HEK293 (cell line): ENCODE measurements around the gene PHYKPL.

Source experiments
- CTCF ChIA-PET: fragments of 350-600 bp; formaldehyde crosslinking; extraction: SDS; loops from one replicate; lab custom pipeline; 2021; ENCODE audit warnings: antibody characterized with exemption; lab: Yijun Ruan, JAX
- POLR2A ChIA-PET: fragments of 300-600 bp; formaldehyde crosslinking; extraction: SDS; loops from one replicate; lab custom pipeline; 2020; ENCODE audit warnings: antibody characterized with exemption, inconsistent platforms; lab: Yijun Ruan, JAX
- H3K27ac ChIP-seq: fragments of 200-500 bp; sonication (Bioruptor generic); 2 replicates; pipeline ENCODE4 v1.5.1; 2014; ENCODE audit warnings: low read depth, low read length, control low read depth, inconsistent platforms; ENCODE audit errors: extremely low read depth
- H3K36me3 ChIP-seq, 2 experiments: fragments of 200-500 bp in 1 of 2; sonication (Bioruptor generic) in 1 of 2; 1 replicate in 1 of 2; 2 replicates in 1 of 2; pipeline ENCODE4 v1.5.1; 2014 to 2017; ENCODE audit warnings: inconsistent platforms in 2 of 2, low read length in 2 of 2; ENCODE audit not compliant: control insufficient read depth in 2 of 2, insufficient read depth in 1 of 2
- H3K4me1 ChIP-seq: fragments of 200-500 bp; sonication (Bioruptor generic); 2 replicates; pipeline ENCODE4 v1.5.1; 2014; ENCODE audit warnings: mild to moderate bottlenecking, low read length, inconsistent platforms; ENCODE audit not compliant: control insufficient read depth, insufficient read depth
- H3K4me3 ChIP-seq: 2 replicates; pipeline ENCODE4 v1.5.1; 2011; ENCODE audit warnings: low read depth, mild to moderate bottlenecking, control low read depth, low read length, moderate library complexity
- H3K9me3 ChIP-seq: fragments of 200-500 bp; sonication (Bioruptor generic); 2 replicates; pipeline ENCODE4 v1.5.1; 2014; ENCODE audit warnings: low read depth, low read length, inconsistent platforms; ENCODE audit not compliant: control insufficient read depth, insufficient read depth
- GLI4 ChIP-seq: fragments of 450-650 bp; formaldehyde crosslinking; IDR thresholded peaks from 2 replicates; pipeline ENCODE4 v1.5.1; 2016; ENCODE audit warnings: missing biosample characterization, missing genetic modification characterization
- KLF7 ChIP-seq: fragments of 450-650 bp; formaldehyde crosslinking; IDR thresholded peaks from 2 replicates; pipeline ENCODE4 v1.5.1; 2016; ENCODE audit warnings: missing biosample characterization, missing genetic modification characterization, borderline replicate concordance
- MZF1 ChIP-seq: fragments of 450-650 bp; formaldehyde crosslinking; IDR thresholded peaks from 2 replicates; pipeline ENCODE4 v1.5.1; 2017; ENCODE audit warnings: missing biosample characterization, missing genetic modification characterization, borderline replicate concordance
- PRDM6 ChIP-seq: fragments of 450-650 bp; formaldehyde crosslinking; IDR thresholded peaks from 2 replicates; pipeline ENCODE4 v1.5.1; 2017; ENCODE audit warnings: missing biosample characterization, missing genetic modification characterization
- REST ChIP-seq: fragments of 450-650 bp; formaldehyde crosslinking; IDR thresholded peaks from 2 replicates; pipeline ENCODE4 v1.5.1; 2016; ENCODE audit warnings: missing biosample characterization, missing genetic modification characterization
- ZBTB21 ChIP-seq: fragments of 450-650 bp; formaldehyde crosslinking; IDR thresholded peaks from 2 replicates; pipeline ENCODE4 v1.5.1; 2017; ENCODE audit warnings: missing biosample characterization, missing genetic modification characterization
- ZBTB48 ChIP-seq: fragments of 450-650 bp; formaldehyde crosslinking; IDR thresholded peaks from 2 replicates; pipeline ENCODE4 v1.5.1; 2016; ENCODE audit warnings: missing biosample characterization, missing genetic modification characterization
- ZBTB8A ChIP-seq: fragments of 450-650 bp; formaldehyde crosslinking; IDR thresholded peaks from 2 replicates; pipeline ENCODE4 v1.5.1; 2016; ENCODE audit warnings: missing biosample characterization, missing genetic modification characterization
- ZNF174 ChIP-seq: fragments of 450-650 bp; formaldehyde crosslinking; IDR thresholded peaks from 2 replicates; pipeline ENCODE4 v1.5.0; 2017; ENCODE audit warnings: missing biosample characterization, mild to moderate bottlenecking, missing genetic modification characterization
- ZNF211 ChIP-seq: fragments of 450-650 bp; formaldehyde crosslinking; IDR thresholded peaks from 2 replicates; pipeline ENCODE4 v1.5.1; 2016; ENCODE audit warnings: low read depth, missing biosample characterization, missing genetic modification characterization
- ZNF221 ChIP-seq: fragments of 450-650 bp; formaldehyde crosslinking; IDR thresholded peaks from 2 replicates; pipeline ENCODE4 v1.5.1; 2017; ENCODE audit warnings: missing biosample characterization, missing genetic modification characterization, borderline replicate concordance
- ZNF248 ChIP-seq: fragments of 450-650 bp; formaldehyde crosslinking; IDR thresholded peaks from 2 replicates; pipeline ENCODE4 v1.5.1; 2017; ENCODE audit warnings: missing biosample characterization, missing genetic modification characterization
- ZNF280C ChIP-seq: fragments of 450-650 bp; formaldehyde crosslinking; IDR thresholded peaks from 2 replicates; pipeline ENCODE4 v1.5.1; 2016; ENCODE audit warnings: missing biosample characterization, missing genetic modification characterization
- ZNF292 ChIP-seq: fragments of 450-650 bp; formaldehyde crosslinking; IDR thresholded peaks from 2 replicates; pipeline ENCODE4 v1.5.1; 2016; ENCODE audit warnings: low read depth, missing biosample characterization, missing genetic modification characterization, borderline replicate concordance
- ZNF324 ChIP-seq: fragments of 450-650 bp; formaldehyde crosslinking; IDR thresholded peaks from 2 replicates; pipeline ENCODE4 v1.5.1; 2016; ENCODE audit warnings: missing biosample characterization, missing genetic modification characterization
- ZNF350 ChIP-seq: fragments of 450-650 bp; formaldehyde crosslinking; IDR thresholded peaks from 2 replicates; pipeline ENCODE4 v1.5.0; 2017; ENCODE audit warnings: missing biosample characterization, mild to moderate bottlenecking, missing genetic modification characterization
- ZNF433 ChIP-seq: fragments of 450-650 bp; formaldehyde crosslinking; IDR thresholded peaks from 2 replicates; pipeline ENCODE4 v1.5.1; 2016; ENCODE audit warnings: missing biosample characterization, missing genetic modification characterization, low read depth
- ZNF544 ChIP-seq: fragments of 450-650 bp; formaldehyde crosslinking; IDR thresholded peaks from 2 replicates; pipeline ENCODE4 v1.5.0; 2017; ENCODE audit warnings: missing biosample characterization, missing genetic modification characterization
- ZNF654 ChIP-seq: fragments of 450-650 bp; formaldehyde crosslinking; IDR thresholded peaks from 2 replicates; pipeline ENCODE4 v1.5.1; 2016; ENCODE audit warnings: low read depth, missing biosample characterization, missing genetic modification characterization
- ZNF701 ChIP-seq: fragments of 450-650 bp; formaldehyde crosslinking; IDR thresholded peaks from 2 replicates; pipeline ENCODE4 v1.5.1; 2016; ENCODE audit warnings: missing biosample characterization, missing genetic modification characterization
- ZNF843 ChIP-seq: fragments of 450-650 bp; formaldehyde crosslinking; IDR thresholded peaks from 2 replicates; pipeline ENCODE4 v1.5.1; 2016; ENCODE audit warnings: missing biosample characterization, missing genetic modification characterization

PHYKPL gene

GRCh38 chr5:178189433-178189832 is 43.2 kb downstream of the PHYKPL start (continued):
- TF ChIP-seq ZNF280C (tag by site-specific recombination), result no peak
- TF ChIP-seq ZNF174, result no peak
- TF ChIP-seq MZF1 (tag by site-specific recombination), result no peak
- no peak for TF ChIP-seq ZBTB8A (tag by site-specific recombination)
- no peak for TF ChIP-seq ZNF654
- TF ChIP-seq PRDM6 (tag by site-specific recombination), result no peak
- TF ChIP-seq ZNF350 (tag by site-specific recombination), result no peak
- TF ChIP-seq, all 188 proteins: peak for 0

- POLR2A ChIA-PET, result interaction anchor here (2.7 kb wide), 1 partner anchor 17 kb away, joined by 18 read pairs; the partner anchor contains the start of gene HNRNPAB
- TF ChIP-seq ZNF248 (tag by site-specific recombination) (no peak), GLI4 (tag by site-specific recombination) (no peak), KLF7 (tag by site-specific recombination) (no peak), ZNF324 (no peak)
- TF ChIP-seq, all 188 proteins: peak for 0
These were observed 45.6 kb downstream of the PHYKPL start, which contains the start of gene GMCL2 for GRCh38 chr5:178187014-178187413. GMCL2 (minus strand) TSS chr5:178187371; CDS start chr5:178187299, 72 bp downstream.

GRCh38 chr5:178186427-178186826 is 46.2 kb downstream of the PHYKPL start:
- H3K4me1 ChIP-seq, result no peaks in the 10 kb centered on the region
- H3K27ac ChIP-seq, result no peak overlapping the region
- TF ChIP-seq ZNF211 (tag by site-specific recombination) (no peak), ZNF292 (tag by site-specific recombination) (no peak), ZNF433 (no peak), ZNF544 (no peak), ZNF843 (tag by site-specific recombination) (no peak), PRDM6 (tag by site-specific recombination) (no peak), ZNF221 (tag by site-specific recombination) (no peak), ZBTB48 (tag by site-specific recombination) (no peak), ZNF701 (tag by site-specific recombination) (no peak), REST (tag by site-specific recombination) (no peak), ZBTB21 (tag by site-specific recombination) (no peak)
- TF ChIP-seq, all 188 proteins: peak for 0
- no peak overlapping the region for H3K4me3 ChIP-seq
- H3K9me3 ChIP-seq, result no peaks in the 10 kb centered on the region
- ChIA-PET CTCF (interaction anchor here (0.7 to 1.3 kb wide), 3 partner anchors 11 to 111 kb away, joined by 3 read pairs; no protein-coding TSS in a partner anchor), POLR2A (interaction anchor here (2.7 kb wide), 1 partner anchor 18 kb away, joined by 18 read pairs; the partner anchor contains the start of gene HNRNPAB)
- H3K36me3 ChIP-seq, result no peaks in the 10 kb centered on the region

More at GRCh38 chr5:178187014-178187413, 45.6 kb downstream of the PHYKPL start, which contains the start of gene GMCL2:
- Histone ChIP-seq H3K27ac (no peak within 1 kb of the TSS), H3K4me1 (no peaks in the 10 kb centered on the region), H3K9me3 (no peaks in the 10 kb centered on the region), H3K4me3 (no peak within 1 kb of the TSS), H3K36me3 (no peaks in the 10 kb centered on the region)
- CTCF ChIA-PET, result interaction anchor here (1.1 to 1.3 kb wide), 2 partner anchors 10 to 111 kb away, joined by 3 read pairs; no protein-coding TSS in a partner anchor
